GM18873 (cell line): ENCODE data around the gene RTN4RL1.

Experiments
- ATAC-seq: cut with Tn5 transposase; IDR thresholded peaks from one replicate; pipeline ENCODE4 v1.9.1; 2021; ENCODE audit warnings: mild to moderate bottlenecking, moderate library complexity, moderate number of reproducible peaks; ENCODE audit not compliant: unreplicated experiment, low FRiP score

Gene RTN4RL1

GRCh38 chr17:1934901-1935300 lies 90.2 kb downstream of the RTN4RL1 start:
- ATAC-seq = no peak

- no peak for ATAC-seq
Observed at GRCh38 chr17:1933875-1934715, 91.0 kb downstream of the RTN4RL1 start.

DNA sequence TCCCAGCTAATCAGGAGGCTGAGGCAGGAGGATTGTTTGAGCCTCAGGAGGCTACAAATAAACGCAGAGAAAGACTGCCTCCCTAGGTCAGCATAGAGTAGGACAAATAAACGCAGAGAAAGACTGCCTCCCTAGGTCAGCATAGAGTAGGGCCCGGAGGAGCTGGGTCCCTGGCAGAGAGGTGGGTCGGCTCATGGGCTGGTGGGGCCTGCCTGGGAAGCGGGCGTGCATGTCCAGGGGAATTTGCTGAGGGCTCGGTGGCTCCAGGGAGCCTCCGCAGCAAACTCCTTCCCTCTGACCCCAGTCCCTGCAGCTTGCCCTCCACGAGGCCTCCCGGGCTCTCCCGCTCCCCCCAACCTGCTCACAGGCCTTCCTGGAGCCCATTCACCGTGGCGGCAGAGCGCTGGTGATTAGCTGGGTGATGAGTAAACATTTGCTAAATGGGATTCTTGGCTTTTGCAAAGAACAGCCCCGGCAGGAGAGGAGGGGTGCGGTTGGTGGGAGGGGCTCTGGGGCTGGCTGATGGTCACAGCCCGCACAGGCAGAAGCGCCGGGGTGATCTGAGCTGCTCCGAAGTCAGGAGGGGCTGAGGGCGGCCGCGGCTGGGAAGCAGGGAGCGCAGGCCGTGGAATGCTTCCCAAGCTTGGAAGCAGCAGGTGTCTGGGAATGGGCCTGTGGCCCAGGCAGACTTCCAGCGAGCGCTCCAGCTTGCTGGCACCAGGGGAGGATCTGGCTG lies 93.1 kb downstream of the RTN4RL1 start:
- ATAC-seq = no peak

GRCh38 chr17:1930337-1930645 lies 94.8 kb downstream of the RTN4RL1 start:
- no peak for ATAC-seq

GRCh38 chr17:1928976-1929375 lies 96.2 kb downstream of the RTN4RL1 start:
- ATAC-seq = no peak

DNA sequence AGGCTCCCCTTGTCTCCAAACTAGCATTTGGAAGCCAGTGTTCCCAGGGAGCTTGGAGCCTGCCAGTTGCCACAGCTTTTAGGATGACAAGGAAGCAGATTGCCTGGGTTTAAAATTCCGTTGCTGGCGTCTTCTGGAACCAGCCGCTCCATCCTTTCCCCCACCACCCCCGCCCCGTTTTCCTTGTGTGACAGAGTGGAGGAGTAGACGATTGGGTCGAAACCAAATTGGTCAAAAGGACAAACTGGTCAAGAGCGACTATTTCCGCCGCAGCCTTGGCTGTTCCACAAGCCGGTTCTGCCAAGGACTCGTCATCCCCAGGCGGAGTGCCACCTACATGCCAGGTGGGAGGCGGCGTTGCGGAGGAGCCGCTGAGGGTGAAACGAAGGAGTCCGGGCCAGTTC lies 104.2 kb downstream of the RTN4RL1 start:
- no peak for ATAC-seq

GRCh38 chr17:1919201-1919600 lies 105.9 kb downstream of the RTN4RL1 start:
- no peak for ATAC-seq

GRCh38 chr17:1918346-1919162 lies 106.6 kb downstream of the RTN4RL1 start:
- no peak for ATAC-seq

GRCh38 chr17:1916963-1917715 lies 108.0 kb downstream of the RTN4RL1 start:
- ATAC-seq = no peak

DNA sequence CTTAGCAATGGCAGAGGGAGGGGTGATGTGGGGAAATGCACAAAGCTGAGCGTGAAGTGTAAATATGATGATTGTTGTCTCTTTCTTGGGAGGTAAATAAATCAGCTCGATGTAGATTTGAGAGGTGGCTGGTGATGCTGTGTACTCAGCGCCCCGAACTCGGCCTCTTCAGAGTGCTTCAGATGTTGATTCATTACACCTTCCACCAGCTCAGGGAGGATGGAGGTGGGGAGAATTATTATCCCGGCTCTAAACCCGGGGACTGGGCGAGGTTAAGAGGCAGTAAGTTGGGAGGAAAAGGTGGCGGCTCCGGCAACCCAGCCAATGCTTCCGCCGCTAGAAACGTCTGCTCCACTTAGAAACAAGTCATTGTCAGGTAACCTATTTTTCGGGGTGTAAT lies 108.8 kb downstream of the RTN4RL1 start:
- ATAC-seq = no peak

DNA sequence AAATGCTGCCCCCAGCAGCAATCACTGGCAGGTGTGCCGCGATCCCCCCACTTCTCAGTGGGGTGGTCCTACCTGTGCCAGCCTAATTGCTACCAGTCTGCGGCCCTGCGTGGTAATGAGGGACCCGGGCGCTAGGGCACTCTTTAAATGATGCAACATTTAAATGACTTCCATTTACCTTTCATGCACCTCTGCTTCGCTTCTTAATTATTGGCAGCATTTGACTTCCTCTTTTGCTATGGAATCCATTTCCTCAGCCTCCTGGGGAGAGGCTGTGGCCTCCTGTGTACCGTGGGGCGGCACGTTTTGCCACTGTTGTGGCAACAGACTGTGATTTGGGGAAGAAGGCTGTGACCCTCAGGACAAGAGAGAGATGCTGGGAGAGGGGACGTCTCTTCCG lies 109.2 kb downstream of the RTN4RL1 start:
- ATAC-seq = no peak

DNA sequence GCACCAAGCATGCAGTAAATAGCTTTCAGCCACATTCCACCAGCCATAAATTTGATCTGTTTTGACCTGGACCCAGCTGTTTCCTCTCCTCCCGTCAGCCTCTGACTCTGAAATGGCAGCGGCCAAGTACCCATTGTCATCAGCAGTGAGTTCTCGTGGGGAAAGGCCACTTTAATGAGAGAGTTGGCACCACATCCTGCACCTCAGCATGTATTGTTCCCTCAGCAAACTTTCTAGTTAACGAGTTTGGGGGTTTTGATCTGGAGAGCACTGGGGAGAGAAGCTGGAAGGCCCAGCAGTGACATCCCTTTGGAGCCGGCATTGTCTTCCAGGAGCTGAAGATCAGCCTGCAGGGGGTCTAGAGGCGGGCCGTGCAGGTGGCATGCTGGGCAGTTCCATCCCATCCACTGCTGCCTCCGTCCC lies 110.5 kb downstream of the RTN4RL1 start:
- no peak for ATAC-seq

DNA sequence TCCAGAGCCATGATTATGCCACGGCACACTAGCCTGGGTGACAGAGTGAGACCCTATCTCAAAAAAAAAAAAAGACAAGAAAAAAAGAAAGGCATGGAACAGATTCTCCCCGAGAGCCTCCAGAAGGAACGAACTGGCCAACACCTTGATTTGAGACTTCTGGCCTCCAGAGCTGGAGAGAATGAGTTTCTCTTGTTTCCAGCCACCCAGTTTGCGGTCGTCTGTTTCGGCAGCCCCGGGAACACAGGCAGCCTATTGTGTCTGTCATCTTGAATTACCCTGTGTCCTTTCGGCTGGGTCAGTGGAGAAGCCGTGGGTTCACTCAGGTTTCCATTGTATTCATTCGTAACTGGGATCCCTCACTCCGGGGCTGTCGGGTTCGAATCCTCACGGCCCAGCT lies 111.4 kb downstream of the RTN4RL1 start:
- no peak for ATAC-seq

GRCh38 chr17:1912146-1912545 lies 113.0 kb downstream of the RTN4RL1 start:
- no peak for ATAC-seq

DNA sequence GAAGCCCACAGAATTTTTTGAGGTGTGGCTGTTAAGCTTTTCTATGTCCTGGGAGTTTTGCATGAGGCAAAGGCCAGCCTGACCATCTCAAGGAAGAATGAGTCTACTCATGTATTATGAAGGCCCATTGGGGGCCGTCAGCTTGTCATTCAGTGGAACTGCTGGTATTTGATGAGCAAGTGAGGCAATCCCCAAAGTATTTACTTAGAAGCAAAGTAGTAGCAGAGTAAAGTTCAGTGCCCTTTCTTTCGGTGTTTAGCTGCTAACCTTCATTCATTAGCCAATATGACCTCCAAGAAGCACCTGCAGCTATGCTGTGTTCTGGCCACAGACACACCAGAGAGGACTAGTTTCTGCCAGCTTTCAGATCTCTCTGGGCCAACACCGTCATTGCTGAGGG lies 115.1 kb downstream of the RTN4RL1 start:
- ATAC-seq = no peak

DNA sequence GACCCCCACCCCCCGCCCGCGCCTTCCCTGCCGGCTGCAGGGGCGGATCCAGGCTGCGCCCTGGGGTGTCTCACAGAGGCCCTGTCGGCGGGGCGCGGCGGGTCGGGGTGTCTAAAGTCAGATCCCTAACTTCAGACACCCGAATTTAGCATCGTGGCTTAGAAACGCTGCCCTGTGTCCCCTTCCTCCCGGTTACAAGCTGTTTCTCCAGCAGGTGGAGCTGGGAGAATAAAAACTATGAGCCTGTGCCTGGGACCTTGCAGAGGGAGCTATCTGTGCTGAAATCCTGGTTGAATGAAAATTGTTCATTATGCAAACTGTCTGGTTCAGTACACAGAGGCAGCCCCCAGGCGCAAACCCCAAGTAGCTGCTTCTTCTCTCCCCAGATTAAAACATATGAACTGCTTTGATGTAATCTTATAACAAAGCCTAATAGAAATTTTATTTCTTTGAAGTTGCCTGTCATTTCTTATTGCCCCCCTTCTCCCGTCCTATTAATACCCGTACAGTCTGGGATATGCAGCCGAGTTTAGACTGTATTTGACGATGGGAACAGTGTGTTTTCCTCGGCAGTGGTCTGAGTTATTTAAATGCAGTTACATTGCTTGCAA lies 116.3 kb downstream of the RTN4RL1 start:
- no peak for ATAC-seq

DNA sequence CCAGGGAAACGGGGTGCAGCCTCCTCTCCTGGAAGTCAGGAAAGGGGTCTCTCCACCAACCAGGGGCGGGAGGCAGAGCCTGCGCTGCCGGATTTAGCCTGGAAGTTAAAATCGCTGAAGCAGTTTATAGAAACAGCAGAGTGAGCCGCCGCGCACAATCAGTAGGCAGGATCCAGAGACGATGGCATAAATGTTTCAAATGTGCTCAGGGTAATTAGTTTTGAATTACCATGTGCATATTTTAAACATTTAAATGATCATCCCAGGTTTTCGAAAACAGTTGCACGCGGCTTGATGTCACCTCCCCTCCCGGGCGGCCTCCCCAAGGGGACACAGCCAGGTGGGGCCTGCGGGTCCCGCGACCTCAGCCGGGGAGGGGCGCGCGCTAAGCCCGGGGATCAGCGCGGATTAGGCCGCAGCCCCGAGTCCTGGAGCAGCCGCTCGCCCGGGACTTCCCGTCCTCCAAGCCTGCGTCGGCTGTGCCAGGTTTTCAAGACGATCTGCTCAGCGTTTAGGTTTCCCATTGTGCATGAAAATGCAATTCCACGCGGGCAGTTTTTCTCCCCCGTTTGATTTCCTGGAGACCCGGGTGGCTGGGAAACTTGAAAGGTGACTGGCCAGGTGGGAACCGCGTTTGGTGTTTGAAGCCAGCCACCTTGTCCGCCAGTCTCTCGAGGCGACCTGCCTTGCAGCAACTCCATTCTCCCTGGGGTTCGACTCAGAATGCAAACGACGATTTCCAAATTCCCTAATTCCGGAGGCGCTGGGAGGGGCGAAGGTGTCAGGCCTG lies 117.0 kb downstream of the RTN4RL1 start:
- ATAC-seq = no peak

DNA sequence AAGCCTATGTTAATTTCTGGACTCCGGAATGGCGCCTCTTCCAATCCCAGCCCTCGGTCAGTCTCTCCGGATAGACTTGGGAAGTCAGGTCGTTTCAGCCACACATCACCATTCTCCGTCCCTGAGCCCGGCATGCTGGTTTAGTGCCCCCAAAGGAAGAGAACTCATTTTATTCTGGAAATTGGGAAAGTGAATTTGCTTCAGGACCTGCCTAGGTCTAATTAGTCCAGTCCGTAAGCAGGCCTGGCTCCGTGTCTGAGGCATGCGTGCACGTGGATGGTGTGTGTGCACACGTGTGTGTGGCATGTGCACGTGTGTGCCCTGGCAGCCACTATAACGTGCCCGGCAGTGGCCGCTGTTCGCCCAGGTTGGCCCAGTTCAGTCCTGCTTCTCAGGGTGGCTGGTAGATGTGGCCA lies 117.9 kb downstream of the RTN4RL1 start:
- no peak for ATAC-seq

GRCh38 chr17:1906662-1907101 lies 118.5 kb downstream of the RTN4RL1 start:
- no peak for ATAC-seq
